GM12873 (cell line): ENCODE data around the gene PHKB.
A peak's percentile ranks its signal among the peaks of the same experiment; 100 is the strongest.

Experiments used
- TF ChIP-seq, protein P1 (sequence below): IDR thresholded peaks from 2 replicates; pipeline ENCODE4 v1.5.1; 2012; ENCODE audit warnings: low read depth, mild to moderate bottlenecking, moderate library complexity, low read length, control low read depth; ENCODE audit not compliant: insufficient read depth; ENCODE audit errors: missing control alignments

Gene PHKB

DNA sequence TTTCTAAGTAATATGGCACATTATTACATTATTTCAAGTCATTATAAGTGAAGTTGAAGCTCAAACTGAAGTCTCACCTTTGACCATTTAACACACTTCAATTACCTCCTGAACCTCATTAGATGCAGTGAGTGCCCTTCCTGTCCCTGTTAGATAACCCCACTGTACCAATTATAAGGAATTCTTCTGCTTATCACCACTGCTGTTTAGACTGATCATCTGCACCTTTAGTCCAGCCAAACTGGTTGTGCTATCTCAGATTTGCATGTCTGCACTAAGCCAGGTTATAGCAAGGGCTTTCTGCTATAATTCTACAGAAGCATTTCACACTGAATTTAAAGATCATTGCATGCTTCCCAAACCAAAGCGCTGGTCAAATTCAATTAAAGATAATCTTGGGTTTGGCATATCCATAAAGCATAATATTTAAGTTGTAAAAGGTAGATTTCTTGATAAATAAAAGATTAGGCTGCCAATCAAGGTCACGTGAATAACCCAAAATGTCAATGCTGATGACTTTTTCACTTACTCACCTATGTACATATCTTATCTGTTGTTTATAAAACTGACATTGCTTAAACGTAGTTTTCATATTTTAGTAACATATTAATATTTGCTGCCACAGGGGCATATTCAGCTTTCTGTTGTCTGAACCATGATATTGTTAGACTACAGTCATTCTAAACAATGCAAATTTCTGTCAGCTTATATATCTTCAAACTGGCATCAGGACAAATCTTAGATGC, 12.1 kb upstream of the PHKB start:
- TF ChIP-seq, protein P1, sequence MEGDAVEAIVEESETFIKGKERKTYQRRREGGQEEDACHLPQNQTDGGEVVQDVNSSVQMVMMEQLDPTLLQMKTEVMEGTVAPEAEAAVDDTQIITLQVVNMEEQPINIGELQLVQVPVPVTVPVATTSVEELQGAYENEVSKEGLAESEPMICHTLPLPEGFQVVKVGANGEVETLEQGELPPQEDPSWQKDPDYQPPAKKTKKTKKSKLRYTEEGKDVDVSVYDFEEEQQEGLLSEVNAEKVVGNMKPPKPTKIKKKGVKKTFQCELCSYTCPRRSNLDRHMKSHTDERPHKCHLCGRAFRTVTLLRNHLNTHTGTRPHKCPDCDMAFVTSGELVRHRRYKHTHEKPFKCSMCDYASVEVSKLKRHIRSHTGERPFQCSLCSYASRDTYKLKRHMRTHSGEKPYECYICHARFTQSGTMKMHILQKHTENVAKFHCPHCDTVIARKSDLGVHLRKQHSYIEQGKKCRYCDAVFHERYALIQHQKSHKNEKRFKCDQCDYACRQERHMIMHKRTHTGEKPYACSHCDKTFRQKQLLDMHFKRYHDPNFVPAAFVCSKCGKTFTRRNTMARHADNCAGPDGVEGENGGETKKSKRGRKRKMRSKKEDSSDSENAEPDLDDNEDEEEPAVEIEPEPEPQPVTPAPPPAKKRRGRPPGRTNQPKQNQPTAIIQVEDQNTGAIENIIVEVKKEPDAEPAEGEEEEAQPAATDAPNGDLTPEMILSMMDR: no peak

DNA sequence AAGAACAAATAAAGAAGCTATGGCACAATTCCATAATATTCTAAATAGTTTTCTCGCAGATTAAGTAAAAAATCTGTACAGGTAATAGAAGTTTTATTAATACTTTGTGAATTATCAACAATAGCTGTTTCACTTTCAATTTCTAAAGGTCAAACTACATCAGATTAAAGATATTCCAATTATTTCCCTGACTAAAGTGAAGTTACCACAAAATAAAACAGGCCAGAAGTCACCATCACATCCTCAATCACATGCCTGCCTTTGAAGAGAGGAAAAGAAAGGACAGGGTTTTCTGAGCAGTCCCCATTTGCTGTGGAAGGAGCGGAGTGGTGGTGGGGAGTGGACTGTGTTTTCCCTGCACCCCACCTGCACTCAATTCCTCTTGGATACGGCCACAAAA, 11.3 kb upstream of the PHKB start:
- TF ChIP-seq, protein P1: no peak

DNA sequence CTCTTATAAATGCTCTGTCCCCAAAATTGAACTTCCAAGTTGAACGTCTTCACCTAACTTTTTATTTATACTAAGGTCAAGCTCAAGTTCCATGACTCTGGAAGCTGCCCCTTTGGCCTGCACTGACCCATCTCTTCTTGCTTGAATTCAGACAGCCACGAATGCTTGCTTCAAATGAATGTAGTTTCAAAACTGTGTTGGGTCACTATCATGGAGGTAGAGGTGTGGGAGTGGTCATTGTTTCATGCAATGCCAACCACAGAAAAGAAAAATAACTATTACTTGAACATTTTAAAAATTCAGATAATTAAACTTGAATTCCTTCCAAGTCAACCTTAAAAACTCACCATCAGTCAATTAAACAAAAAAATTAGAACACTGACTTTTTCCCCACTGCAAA, 2.8 kb upstream of the PHKB start:
- TF ChIP-seq, protein P1: no peak

DNA sequence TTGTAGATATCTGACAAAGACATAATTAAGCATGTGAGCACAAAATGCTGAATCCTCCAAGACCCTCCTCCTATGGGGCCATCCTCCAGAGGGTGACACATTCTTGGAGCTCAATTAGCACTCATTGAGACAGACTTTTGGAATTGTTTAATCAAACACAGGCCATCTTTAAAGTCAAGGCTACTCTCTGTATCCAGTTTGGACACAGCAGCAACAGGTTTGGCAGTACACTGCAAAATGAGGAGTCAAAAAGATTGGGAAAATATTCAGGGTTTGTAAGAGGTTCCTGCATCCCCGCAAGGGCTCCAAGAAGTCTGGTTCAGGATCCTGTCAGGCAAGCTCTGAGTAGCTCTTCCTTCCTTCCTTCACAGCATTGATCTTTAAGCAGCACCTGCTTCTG, 1.5 kb upstream of the PHKB start:
- TF ChIP-seq, protein P1: no peak

DNA sequence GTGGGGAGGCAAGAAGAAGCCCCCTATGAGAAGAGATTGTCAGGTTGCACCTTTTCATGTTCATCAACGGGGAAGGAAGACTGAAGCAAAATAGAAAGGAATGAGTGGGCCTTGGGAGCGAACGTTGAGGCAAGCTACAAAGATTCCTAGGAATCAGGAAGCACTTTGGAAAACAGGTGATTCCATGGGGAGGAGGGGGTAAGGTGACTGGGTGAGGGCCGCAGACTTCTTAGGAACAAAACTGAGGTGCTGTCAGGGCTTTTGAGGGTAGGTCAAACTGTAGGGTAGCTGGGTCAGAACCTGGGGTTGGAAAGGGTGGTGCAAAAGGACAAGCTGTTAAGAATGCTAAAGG, 796 bp upstream of the PHKB start:
- TF ChIP-seq, protein P1: no peak

DNA sequence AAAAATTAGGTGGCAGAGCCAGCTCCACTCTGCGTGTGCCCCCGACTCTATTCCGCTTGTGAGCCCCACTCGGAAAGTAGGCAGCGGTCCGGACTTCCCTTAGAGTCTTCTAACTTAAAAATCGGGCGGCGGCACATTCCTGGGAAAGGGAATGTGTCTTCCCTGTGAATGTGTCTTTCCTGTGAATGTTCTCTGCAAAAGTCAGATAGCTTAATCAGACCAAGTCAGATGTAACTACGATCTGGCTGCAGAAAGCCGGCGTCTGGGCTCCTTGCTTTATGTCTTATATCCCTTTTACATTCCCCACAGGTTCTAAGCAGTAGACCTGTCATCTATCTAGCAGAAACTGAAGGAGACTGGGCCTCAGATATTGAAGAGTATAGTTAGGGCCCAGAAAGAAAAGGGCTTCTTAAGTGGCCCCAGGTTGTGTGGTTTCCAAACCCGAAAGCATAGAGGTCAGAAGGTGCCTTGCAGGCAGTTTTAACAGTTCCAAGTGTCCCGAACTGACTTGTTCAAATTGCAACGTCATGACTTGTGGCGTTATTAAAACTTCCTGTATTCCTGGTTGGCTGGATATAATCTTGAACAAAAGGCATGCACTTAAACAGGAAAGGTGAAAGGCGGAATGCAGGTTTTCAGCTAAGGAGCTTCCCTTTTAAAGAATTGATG, 601 bp downstream of the PHKB start:
- TF ChIP-seq, protein P1: peak; percentile 18

DNA sequence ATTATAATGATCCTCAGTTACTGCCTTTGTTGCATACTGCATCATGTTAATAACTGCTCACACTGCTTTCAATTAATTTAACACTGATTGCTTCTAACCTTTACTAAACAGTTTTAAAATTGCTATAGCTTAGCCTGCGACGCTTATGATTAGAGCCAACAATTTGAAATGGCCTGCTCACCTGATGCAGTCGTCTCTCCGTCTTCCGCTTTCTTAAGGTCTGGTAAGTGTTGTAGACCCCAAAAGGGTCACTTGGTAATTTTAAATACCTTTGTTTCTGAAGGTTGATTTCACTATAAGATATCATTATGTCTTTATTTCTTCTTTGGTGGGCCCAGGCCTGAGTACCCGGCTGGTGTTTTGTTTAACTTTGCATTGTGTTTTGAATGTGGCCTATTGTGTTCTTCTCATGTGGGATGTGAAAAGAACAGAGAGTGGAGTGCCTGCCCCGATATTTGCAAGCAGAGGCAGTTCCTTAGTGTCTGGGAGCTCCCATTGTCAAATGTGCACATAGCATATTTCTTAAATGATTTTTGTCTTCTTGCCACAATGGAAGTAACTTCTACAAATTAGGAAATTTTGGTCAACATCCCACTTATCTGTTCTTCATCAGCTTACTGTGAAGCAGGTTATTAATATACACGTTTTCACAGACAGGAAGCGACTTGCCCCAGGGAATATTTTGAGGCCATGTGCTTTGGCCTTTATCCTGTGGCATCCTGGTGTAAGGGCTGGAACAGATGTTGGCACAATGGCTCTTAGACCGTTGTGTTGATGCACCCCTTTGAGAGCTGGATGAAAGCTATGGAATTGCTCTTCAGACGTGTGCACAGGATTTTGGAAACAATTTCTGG, 2.9 kb downstream of the PHKB start:
- TF ChIP-seq, protein P1: no peak
